HepG2 (cell line): ENCODE results near the gene TERB2. TPM values are rescaled to one million over a fixed set of nuclear protein-coding genes. Genes with fewer than 3 reads are reported as not detected.

ENCODE experiments used
- ARNT ChIP-seq: fragments of 450-650 bp; IDR thresholded peaks from 2 replicates; pipeline ENCODE4 v1.6.1; 2017
- ATM ChIP-seq: fragments of 450-650 bp; IDR thresholded peaks from 2 replicates; pipeline ENCODE4 v1.7.1; 2017; ENCODE audit warnings: mild to moderate bottlenecking, borderline replicate concordance
- BATF2 ChIP-seq: sonication (generic); formaldehyde crosslinking; IDR thresholded peaks from 2 replicates; pipeline ENCODE4 v1.8.0; 2022; ENCODE audit warnings: mild to moderate bottlenecking, missing genetic modification reagents, moderate library complexity
- CENPX ChIP-seq: sonication (generic); formaldehyde crosslinking; IDR thresholded peaks from 2 replicates; pipeline ENCODE4 v1.9.0; 2021; ENCODE audit warnings: mild to moderate bottlenecking, missing genetic modification reagents, moderate library complexity
- FOXK1 ChIP-seq: sonication (generic); formaldehyde crosslinking; IDR thresholded peaks from 2 replicates; pipeline ENCODE4 v1.4.0; 2020; ENCODE audit warnings: low read depth, missing genetic modification reagents, borderline replicate concordance
- FOXP1 ChIP-seq, 2 experiments: fragments of 450-650 bp in 1 of 2; IDR thresholded peaks; 2 replicates each; pipeline ENCODE4 v1.6.1; 2017 to 2018; ENCODE audit warnings: antibody characterized with exemption in 1 of 2
- HCFC1 ChIP-seq: fragments of 150-350 bp; IDR thresholded peaks from 2 replicates; pipeline ENCODE4 v1.6.1; 2014; ENCODE audit warnings: low read depth, low read length
- HNF1A ChIP-seq, 2 experiments: sonication (generic) in 1 of 2; formaldehyde crosslinking in 1 of 2; IDR thresholded peaks; 2 replicates each; pipeline versions ENCODE4 v1.4.0 to v1.6.1; 2016 to 2020; ENCODE audit warnings: borderline replicate concordance in 1 of 2, low read depth in 1 of 2, mild to moderate bottlenecking in 1 of 2, missing genetic modification reagents in 1 of 2
- MATR3 ChIP-seq: sonication (generic); formaldehyde crosslinking; IDR thresholded peaks from 2 replicates; pipeline ENCODE4 v1.4.0; 2020; ENCODE audit warnings: missing genetic modification reagents
- PAF1 ChIP-seq: IDR thresholded peaks from 2 replicates; pipeline ENCODE4 v1.6.1; 2016; ENCODE audit warnings: missing genetic modification reagents, missing compliant biosample characterization
- PCBP2 ChIP-seq: fragments of 200-400 bp; formaldehyde crosslinking; optimal IDR thresholded peaks from 2 replicates; pipeline ENCODE3; 2018; ENCODE audit warnings: low read length, low read depth; ENCODE audit not compliant: poor library complexity, severe bottlenecking
- PHF8 ChIP-seq: sonication (generic); formaldehyde crosslinking; IDR thresholded peaks from 2 replicates; pipeline ENCODE4 v1.5.0; 2020; ENCODE audit warnings: missing genetic modification reagents
- PITX1 ChIP-seq: sonication (generic); formaldehyde crosslinking; IDR thresholded peaks from 2 replicates; pipeline ENCODE4 v1.5.1; 2020; ENCODE audit warnings: mild to moderate bottlenecking, missing genetic modification reagents
- STAG1 ChIP-seq: sonication (generic); formaldehyde crosslinking; IDR thresholded peaks from 2 replicates; pipeline ENCODE4 v1.4.0; 2020; ENCODE audit warnings: missing genetic modification reagents
- ZNF576 ChIP-seq: sonication (generic); formaldehyde crosslinking; IDR thresholded peaks from 2 replicates; pipeline ENCODE4 v1.4.0; 2020; ENCODE audit warnings: mild to moderate bottlenecking, missing genetic modification reagents
- ZNF577 ChIP-seq: sonication (generic); formaldehyde crosslinking; IDR thresholded peaks from 2 replicates; pipeline ENCODE4 v1.4.0; 2020; ENCODE audit warnings: mild to moderate bottlenecking, low read depth, missing genetic modification reagents, borderline replicate concordance
- ZNF589 ChIP-seq: sonication (generic); formaldehyde crosslinking; conservative IDR thresholded peaks from 2 replicates; pipeline ENCODE4 v1.8.0; 2022; ENCODE audit warnings: mild to moderate bottlenecking, moderate library complexity, missing genetic modification reagents
- ZNF703 ChIP-seq: sonication (generic); formaldehyde crosslinking; IDR thresholded peaks from 2 replicates; pipeline ENCODE4 v1.5.1; 2020; ENCODE audit warnings: missing genetic modification reagents, mild to moderate bottlenecking, moderate library complexity, borderline replicate concordance
- ZNF772 ChIP-seq: sonication (generic); formaldehyde crosslinking; IDR thresholded peaks from 2 replicates; pipeline ENCODE4 v1.5.0; 2020; ENCODE audit warnings: mild to moderate bottlenecking, missing genetic modification reagents
- ZNF776 ChIP-seq: sonication (generic); formaldehyde crosslinking; IDR thresholded peaks from 2 replicates; pipeline ENCODE4 v1.4.0; 2020; ENCODE audit warnings: mild to moderate bottlenecking, missing genetic modification reagents
- polyA plus RNA-seq, 8 experiments: library from polyadenylated mRNA; depleted of rRNA in 3 of 8; stranded (reverse) in 7 of 8; unstranded in 1 of 8; fragments of >200 nt; fragmentation: Illumina TruSeq in 4 of 8; extraction: Trizol in 4 of 8; gene quantifications; 2 replicates each; pipeline versions ENCODE4 v1.2.1 to v1.2.3, GENCODE V29; 2011 to 2016; ENCODE audit warnings: low read depth in 4 of 8, missing spikeins in 1 of 8, mixed read lengths in 1 of 8; ENCODE audit not compliant: insufficient read depth in 1 of 8
- total RNA-seq, 5 experiments: library from RNA; depleted of rRNA; stranded (reverse); fragments of >200 nt; fragmentation: Illumina TruSeq; extraction: Trizol; gene quantifications; 2 replicates each; pipeline ENCODE4 v1.2.3, GENCODE V29; 2016; ENCODE audit warnings: low read depth in 1 of 5
- TF ChIP-seq, protein P1 (sequence below): sonication (generic); formaldehyde crosslinking; IDR thresholded peaks from 2 replicates; pipeline ENCODE4 v1.9.0; 2022; ENCODE audit warnings: missing genetic modification reagents, mild to moderate bottlenecking, borderline replicate concordance
- TF ChIP-seq, protein P2 (sequence below): sonication (generic); formaldehyde crosslinking; IDR thresholded peaks from 2 replicates; pipeline ENCODE4 v1.4.0; 2020; ENCODE audit warnings: missing genetic modification reagents, borderline replicate concordance

Gene TERB2
- total and polyA plus RNA-seq, 2 of the 13 experiments (the other 11 are each of a cell fraction or from before 2014, with no cell fraction given) = not detected

- TF ChIP-seq, protein P1, sequence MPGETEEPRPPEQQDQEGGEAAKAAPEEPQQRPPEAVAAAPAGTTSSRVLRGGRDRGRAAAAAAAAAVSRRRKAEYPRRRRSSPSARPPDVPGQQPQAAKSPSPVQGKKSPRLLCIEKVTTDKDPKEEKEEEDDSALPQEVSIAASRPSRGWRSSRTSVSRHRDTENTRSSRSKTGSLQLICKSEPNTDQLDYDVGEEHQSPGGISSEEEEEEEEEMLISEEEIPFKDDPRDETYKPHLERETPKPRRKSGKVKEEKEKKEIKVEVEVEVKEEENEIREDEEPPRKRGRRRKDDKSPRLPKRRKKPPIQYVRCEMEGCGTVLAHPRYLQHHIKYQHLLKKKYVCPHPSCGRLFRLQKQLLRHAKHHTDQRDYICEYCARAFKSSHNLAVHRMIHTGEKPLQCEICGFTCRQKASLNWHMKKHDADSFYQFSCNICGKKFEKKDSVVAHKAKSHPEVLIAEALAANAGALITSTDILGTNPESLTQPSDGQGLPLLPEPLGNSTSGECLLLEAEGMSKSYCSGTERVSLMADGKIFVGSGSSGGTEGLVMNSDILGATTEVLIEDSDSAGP (CRISPR knock-in tag) = peak; percentile 74; the same call in 1 of the 2 replicates
- TF ChIP-seq HCFC1 = no peak
- no peak for TF ChIP-seq HNF1A (IDR thresholded peaks at IDR 0.05; ENCODE audit: low read depth)
- TF ChIP-seq HNF1A (CRISPR knock-in tag; IDR thresholded peaks at IDR 0.05; ENCODE audit: borderline replicate concordance) = 0 out of 2 replicates have a peak, but pooled peaks have one; percentile 56
- no peak for TF ChIP-seq BATF2 (CRISPR knock-in tag)
- no peak for TF ChIP-seq MATR3 (CRISPR knock-in tag)
- no peak for TF ChIP-seq PAF1
- TF ChIP-seq CENPX (CRISPR knock-in tag) = no peak
- no peak for TF ChIP-seq FOXK1 (CRISPR knock-in tag)
- TF ChIP-seq, protein P2, sequence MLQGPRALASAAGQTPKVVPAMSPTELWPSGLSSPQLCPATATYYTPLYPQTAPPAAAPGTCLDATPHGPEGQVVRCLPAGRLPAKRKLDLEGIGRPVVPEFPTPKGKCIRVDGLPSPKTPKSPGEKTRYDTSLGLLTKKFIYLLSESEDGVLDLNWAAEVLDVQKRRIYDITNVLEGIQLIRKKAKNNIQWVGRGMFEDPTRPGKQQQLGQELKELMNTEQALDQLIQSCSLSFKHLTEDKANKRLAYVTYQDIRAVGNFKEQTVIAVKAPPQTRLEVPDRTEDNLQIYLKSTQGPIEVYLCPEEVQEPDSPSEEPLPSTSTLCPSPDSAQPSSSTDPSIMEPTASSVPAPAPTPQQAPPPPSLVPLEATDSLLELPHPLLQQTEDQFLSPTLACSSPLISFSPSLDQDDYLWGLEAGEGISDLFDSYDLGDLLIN (CRISPR knock-in tag) = no peak
- no peak for TF ChIP-seq ZNF776 (CRISPR knock-in tag)
- peak; percentile 75 for TF ChIP-seq PITX1 (CRISPR knock-in tag)
- peak; percentile 36; the same call in 1 of the 2 replicates for TF ChIP-seq ZNF703
- no peak for TF ChIP-seq ZNF576 (CRISPR knock-in tag)
- TF ChIP-seq ZNF589 (CRISPR knock-in tag) = no peak
- peak; percentile 93 for TF ChIP-seq PHF8 (CRISPR knock-in tag)
- TF ChIP-seq ARNT = no peak
- TF ChIP-seq PCBP2 = no peak
- TF ChIP-seq STAG1 (CRISPR knock-in tag) = no peak
- TF ChIP-seq ZNF772 = no peak; the same call in 1 of the 2 replicates
- TF ChIP-seq ATM = no peak
- no peak for TF ChIP-seq FOXP1 (IDR thresholded peaks at IDR 0.05)
- TF ChIP-seq FOXP1 (CRISPR knock-in tag; IDR thresholded peaks at IDR 0.05) = no peak
- no peak for TF ChIP-seq ZNF577
Measured at GRCh38 chr15:45022871-45023658, 66.6 kb downstream of the TERB2 start, which contains the start of gene SORD (continued).
